Prostate gland (tissue), 2 donors: Measurements from ENCODE around the gene ANKRD44. TPM values are rescaled to one million over a fixed set of nuclear protein-coding genes. Genes with fewer than 3 reads are reported as not detected.

ENCODE experiments used
- DNase-seq: peaks from one replicate; pipeline ENCODE4 v3.0.0-alpha.2; 2019; ENCODE audit warnings: low spot score
- H3K27ac ChIP-seq, 2 donors: fragments of 200-600 bp; sonication (generic); 2 replicates each; pipeline ENCODE4 v1.5.1; 2017 to 2019
- H3K27me3 ChIP-seq: fragments of 200-600 bp; sonication (generic); replicated peaks from 2 replicates; pipeline ENCODE4 v1.5.1; 2019; ENCODE audit not compliant: insufficient read depth
- H3K36me3 ChIP-seq, 2 donors: fragments of 200-600 bp; sonication (generic); 1 replicate in 1 of 2; 2 replicates in 1 of 2; pipeline versions ENCODE4 v1.5.1 to v1.8.1; 2017 to 2019
- H3K4me1 ChIP-seq: fragments of 200-600 bp; sonication (generic); replicated peaks from 2 replicates; pipeline ENCODE4 v1.5.1; 2019
- H3K4me3 ChIP-seq, 2 donors: fragments of 200-600 bp; sonication (generic); 2 replicates each; pipeline ENCODE4 v1.5.1; 2017 to 2019
- H3K9me3 ChIP-seq: fragments of 200-600 bp; sonication (generic); 2 replicates; pipeline ENCODE4 v1.5.1; 2017
- CTCF ChIP-seq, 4 experiments: fragments of 200-600 bp in 2 of 4; fragments of 450-650 bp in 2 of 4; sonication (generic) in 2 of 4; IDR thresholded peaks; 1 replicate in 3 of 4; 2 replicates in 1 of 4; pipeline ENCODE4 v1.5.1; 2016 to 2019; ENCODE audit warnings: antibody characterized with exemption in 4 of 4, mild to moderate bottlenecking in 2 of 4, moderate library complexity in 2 of 4
- POLR2A ChIP-seq: fragments of 450-650 bp; IDR thresholded peaks from one replicate; pipeline ENCODE4 v1.6.1; 2016; ENCODE audit warnings: antibody characterized with exemption, mild to moderate bottlenecking
- POLR2AphosphoS5 ChIP-seq: sonication (generic); formaldehyde crosslinking; IDR thresholded peaks from one replicate; pipeline ENCODE4 v1.6.1; 2017; ENCODE audit warnings: antibody characterized with exemption
- WGBS: methylation state at CpG from one replicate; pipeline ENCODE4 v1.1.5; 2018; 5-methylcytosine and 5-hydroxymethylcytosine counted together
- intact Hi-C: fragments of 100-400 bp; cut with DNase I; formaldehyde crosslinking; loops from one replicate; pipeline ENCODE4 v1.14.2; 2022
- total RNA-seq, 2 donors: library from RNA; depleted of rRNA; stranded (reverse); fragments of >200 nt; gene quantifications; one replicate each; pipeline ENCODE4 v1.1.0, GENCODE V29; 2016

Gene ANKRD44
- total RNA-seq, 2 donors from 2014 or later: 6.0 to 11.2 TPM

- no peaks in the 10 kb centered on the region for H3K4me1 ChIP-seq
- no peaks in the 10 kb centered on the region for H3K9me3 ChIP-seq
- H3K4me3 ChIP-seq: no peak overlapping the region
- intact Hi-C loops: no loop called here
- no peak for TF ChIP-seq POLR2AphosphoS5
- no peak for TF ChIP-seq POLR2A
- no peak for TF ChIP-seq CTCF (IDR thresholded peaks at IDR 0.05)
- H3K27ac ChIP-seq: no peak overlapping the region
- no peaks in the 10 kb centered on the region for H3K27me3 ChIP-seq
- WGBS: 70% methylated on average over 7 of the region's 7 CpGs
- H3K36me3 ChIP-seq: no peaks in the 10 kb centered on the region
- DNase-seq: no peak
Observed at GRCh38 chr2:197236816-197237215, 73.8 kb downstream of the ANKRD44 start.

GRCh38 chr2:197236159-197236558 lies 74.4 kb downstream of the ANKRD44 start:
- DNase-seq: no peak
- 89% methylated on average over 2 of the region's 2 CpGs for WGBS
- Histone ChIP-seq H3K9me3 (no peaks in the 10 kb centered on the region), H3K27ac (no peak overlapping the region), H3K4me1 (no peaks in the 10 kb centered on the region), H3K4me3 (no peak overlapping the region), H3K27me3 (no peaks in the 10 kb centered on the region), H3K36me3 (no peaks in the 10 kb centered on the region)
- TF ChIP-seq CTCF (IDR thresholded peaks at IDR 0.05): no peak
- TF ChIP-seq POLR2AphosphoS5: no peak
- TF ChIP-seq POLR2A: no peak
- intact Hi-C loops: no loop called here

- Histone ChIP-seq H3K9me3 (no peaks in the 10 kb centered on the region), H3K36me3 (no peaks in the 10 kb centered on the region), H3K4me1 (no peaks in the 10 kb centered on the region), H3K27ac (no peak overlapping the region), H3K4me3 (no peak overlapping the region), H3K27me3 (no peaks in the 10 kb centered on the region)
- 47% methylated on average over 3 of the region's 3 CpGs for WGBS
- no peak for TF ChIP-seq POLR2AphosphoS5
- TF ChIP-seq POLR2A: no peak
- no peak for TF ChIP-seq CTCF (IDR thresholded peaks at IDR 0.05)
- DNase-seq: no peak
- intact Hi-C loops: no loop called here
Observed at GRCh38 chr2:197235711-197236110, 74.9 kb downstream of the ANKRD44 start.

GRCh38 chr2:197234671-197235191 lies 75.8 kb downstream of the ANKRD44 start:
- Histone ChIP-seq H3K27ac (no peak overlapping the region), H3K4me3 (no peak overlapping the region), H3K9me3 (no peaks in the 10 kb centered on the region), H3K4me1 (no peaks in the 10 kb centered on the region), H3K36me3 (no peaks in the 10 kb centered on the region), H3K27me3 (no peaks in the 10 kb centered on the region)
- DNase-seq: no peak
- 76% methylated on average over 4 of the region's 4 CpGs for WGBS
- TF ChIP-seq CTCF (IDR thresholded peaks at IDR 0.05) (no peak), POLR2A (no peak), POLR2AphosphoS5 (no peak)
- intact Hi-C loops: no loop called here

GRCh38 chr2:197233473-197233872 lies 77.1 kb downstream of the ANKRD44 start:
- Histone ChIP-seq H3K27me3 (no peaks in the 10 kb centered on the region), H3K9me3 (no peaks in the 10 kb centered on the region), H3K4me1 (no peaks in the 10 kb centered on the region), H3K36me3 (no peaks in the 10 kb centered on the region), H3K27ac (no peak overlapping the region), H3K4me3 (no peak overlapping the region)
- DNase-seq: no peak
- intact Hi-C loops: no loop called here
- TF ChIP-seq POLR2AphosphoS5 (no peak), CTCF (IDR thresholded peaks at IDR 0.05) (no peak), POLR2A (no peak)
